ENCODE data around the gene CYB5R4.

The CYB5R4 gene

DNA sequence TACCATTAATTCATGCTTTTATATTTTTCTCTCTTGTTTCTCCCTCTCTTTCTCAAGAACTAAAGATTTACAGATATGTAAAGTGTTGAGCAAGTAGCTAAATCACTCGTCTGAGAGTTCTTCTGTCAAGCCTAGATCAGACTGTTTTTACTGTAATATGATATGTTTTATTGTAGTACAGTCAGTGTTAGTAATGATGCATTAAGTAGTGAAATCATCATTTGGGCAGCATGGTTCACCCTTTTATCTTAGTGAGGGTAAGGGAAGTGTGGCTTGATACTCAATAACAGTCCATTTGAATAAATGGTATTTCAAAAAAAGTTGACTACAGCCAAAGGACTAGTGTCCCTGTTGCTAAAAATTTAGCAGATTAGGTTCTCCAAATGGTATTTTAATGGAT is 9.2 kb downstream of the CYB5R4 start:
- H3K4me3 ChIP-seq (ENCODE audit: low read depth, low read length) = no peak overlapping the region
- CTCF ChIA-PET = interaction anchor here (1.4 kb wide), 1 partner anchor 9 kb away, joined by 3 read pairs; the partner anchor contains the start of gene CYB5R4
- POLR2A ChIA-PET = interaction anchor here (1.2 kb wide), 1 partner anchor 9 kb away, joined by 3 read pairs; no protein-coding TSS in a partner anchor
- no peak for DNase-seq (ENCODE audit: low read depth, low spot score)
- TF ChIP-seq, protein P1, sequence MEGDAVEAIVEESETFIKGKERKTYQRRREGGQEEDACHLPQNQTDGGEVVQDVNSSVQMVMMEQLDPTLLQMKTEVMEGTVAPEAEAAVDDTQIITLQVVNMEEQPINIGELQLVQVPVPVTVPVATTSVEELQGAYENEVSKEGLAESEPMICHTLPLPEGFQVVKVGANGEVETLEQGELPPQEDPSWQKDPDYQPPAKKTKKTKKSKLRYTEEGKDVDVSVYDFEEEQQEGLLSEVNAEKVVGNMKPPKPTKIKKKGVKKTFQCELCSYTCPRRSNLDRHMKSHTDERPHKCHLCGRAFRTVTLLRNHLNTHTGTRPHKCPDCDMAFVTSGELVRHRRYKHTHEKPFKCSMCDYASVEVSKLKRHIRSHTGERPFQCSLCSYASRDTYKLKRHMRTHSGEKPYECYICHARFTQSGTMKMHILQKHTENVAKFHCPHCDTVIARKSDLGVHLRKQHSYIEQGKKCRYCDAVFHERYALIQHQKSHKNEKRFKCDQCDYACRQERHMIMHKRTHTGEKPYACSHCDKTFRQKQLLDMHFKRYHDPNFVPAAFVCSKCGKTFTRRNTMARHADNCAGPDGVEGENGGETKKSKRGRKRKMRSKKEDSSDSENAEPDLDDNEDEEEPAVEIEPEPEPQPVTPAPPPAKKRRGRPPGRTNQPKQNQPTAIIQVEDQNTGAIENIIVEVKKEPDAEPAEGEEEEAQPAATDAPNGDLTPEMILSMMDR (IDR thresholded peaks at IDR 0.05; ENCODE audit: insufficient read depth, low read length, missing control alignments) = no peak

DNA sequence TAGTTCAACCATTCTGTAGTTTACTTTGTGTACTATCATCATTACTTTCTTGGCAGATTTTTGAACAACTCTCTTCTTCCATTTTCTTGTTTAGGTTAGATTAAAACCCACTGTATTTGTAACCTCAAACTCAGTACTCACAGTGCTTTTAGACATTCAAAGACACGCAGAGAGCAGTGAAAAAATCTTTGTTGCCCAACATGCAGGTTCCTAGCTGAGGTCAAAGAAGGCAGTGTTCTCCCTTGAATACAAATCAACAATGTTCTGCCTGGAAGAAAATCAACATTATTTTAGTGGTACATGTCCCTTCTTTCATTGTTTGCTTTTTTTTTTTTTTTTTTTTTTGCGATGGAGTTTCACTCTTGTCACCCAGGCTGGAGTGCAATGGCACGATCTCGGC is 11.2 kb downstream of the CYB5R4 start:
- ChIA-PET POLR2A (no interaction called here), CTCF (interaction anchor here (0.7 to 1.0 kb wide), 2 partner anchors 357 to 1321 kb away, joined by 3 to 4 read pairs; partner anchors contain the start of gene CEP162)

DNA sequence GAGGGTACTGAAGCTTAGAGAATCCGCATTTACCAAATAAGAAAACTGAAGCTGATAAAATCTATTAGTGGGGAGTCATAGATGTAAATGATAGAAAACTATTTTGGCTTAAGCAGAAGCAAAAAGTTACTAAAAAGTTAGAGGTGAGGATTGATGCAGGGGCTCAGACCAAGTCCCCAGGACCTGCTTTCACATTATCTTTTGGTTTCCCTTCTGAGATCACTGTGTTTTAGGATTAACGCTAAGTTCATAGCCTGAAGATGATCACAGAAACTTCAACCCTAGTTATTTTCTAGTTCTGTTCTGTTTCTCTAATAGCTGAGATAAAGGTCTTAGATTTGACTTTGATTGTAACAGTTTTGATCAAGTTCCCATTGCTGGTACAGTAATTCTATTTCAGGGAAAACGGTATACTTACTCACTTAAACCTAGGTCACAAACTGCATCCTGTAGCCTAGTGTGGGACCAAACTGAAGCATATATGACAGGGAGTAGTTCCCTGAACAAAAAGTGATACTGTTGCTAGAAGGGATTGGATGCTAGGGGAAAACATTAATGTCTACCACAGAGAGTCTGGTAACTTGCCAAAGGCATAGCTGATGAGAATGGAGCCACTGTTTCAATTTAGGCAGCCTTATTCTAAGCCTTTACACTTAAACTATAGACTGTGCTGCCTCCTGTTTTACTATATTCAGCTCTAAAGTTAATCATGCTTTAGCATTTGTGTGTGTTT is 13.1 kb downstream of the CYB5R4 start:
- ChIA-PET CTCF (interaction anchor here (0.9 to 2.8 kb wide), 4 partner anchors 9 to 349 kb away, joined by 3 to 12 read pairs (median 4); partner anchors contain the start of gene CYB5R4), POLR2A (no interaction called here)
- no peak overlapping the region for H3K4me3 ChIP-seq (ENCODE audit: low read depth, low read length)
- TF ChIP-seq, protein P1 (IDR thresholded peaks at IDR 0.05; ENCODE audit: insufficient read depth, low read length, missing control alignments) = no peak
- no peak for DNase-seq (ENCODE audit: low read depth, low spot score)

More for the DNA sequence above, 11.2 kb downstream of the CYB5R4 start:
- TF ChIP-seq, protein P1 (IDR thresholded peaks at IDR 0.05; ENCODE audit: insufficient read depth, low read length, missing control alignments) = no peak
- no peak for DNase-seq (ENCODE audit: low read depth, low spot score)
- H3K4me3 ChIP-seq (ENCODE audit: low read depth, low read length) = no peak overlapping the region

DNA sequence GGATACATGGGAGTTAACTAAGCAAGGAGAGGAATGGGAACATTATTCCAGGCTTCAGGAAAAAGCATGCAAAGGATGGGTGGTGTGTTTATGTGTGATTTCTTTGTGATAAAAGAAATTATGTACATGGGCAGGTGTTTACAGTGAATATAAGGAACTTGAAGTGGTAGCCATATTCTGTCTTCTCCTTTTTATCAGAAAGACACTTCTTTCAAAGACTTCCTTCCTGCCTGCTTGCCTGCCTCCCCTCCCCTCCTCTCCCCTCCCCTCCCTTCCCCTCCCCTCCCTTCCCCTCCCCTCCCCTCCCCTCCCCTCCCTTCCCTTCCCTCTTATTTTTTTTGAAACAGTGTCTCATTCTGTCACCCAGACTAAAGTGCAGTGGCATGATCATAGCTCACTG is 14.4 kb downstream of the CYB5R4 start:
- ChIA-PET CTCF (interaction anchor here (0.9 to 2.8 kb wide), 2 partner anchors 14 to 347 kb away, joined by 3 to 12 read pairs; partner anchors contain the start of gene CYB5R4), POLR2A (no interaction called here)
- H3K4me3 ChIP-seq (ENCODE audit: low read depth, low read length) = no peak overlapping the region
- DNase-seq (ENCODE audit: low read depth, low spot score) = no peak
- TF ChIP-seq, protein P1 (IDR thresholded peaks at IDR 0.05; ENCODE audit: insufficient read depth, low read length, missing control alignments) = no peak

DNA sequence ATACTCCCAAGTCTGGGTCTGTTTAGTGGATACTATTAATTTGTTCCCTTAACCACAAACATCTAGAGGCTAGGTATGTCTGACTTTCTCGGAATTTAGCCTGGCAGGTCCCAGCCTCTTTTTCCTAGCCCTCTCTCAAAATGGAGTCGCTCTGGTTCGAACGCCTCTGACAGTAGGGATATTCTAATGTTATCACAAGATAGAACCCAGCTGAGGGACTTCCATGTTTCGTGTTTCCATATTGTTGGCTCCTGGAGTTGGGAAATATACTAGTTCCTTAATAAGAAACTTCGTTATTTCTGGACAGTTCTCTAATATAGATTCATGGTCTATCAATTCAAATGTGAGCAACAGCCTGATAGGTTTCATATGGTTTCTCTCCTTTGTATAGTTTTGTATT is 16.4 kb downstream of the CYB5R4 start:
- DNase-seq (ENCODE audit: low read depth, low spot score) = no peak
- ChIA-PET CTCF (interaction anchor here (1.6 to 1.7 kb wide), 2 partner anchors 8 to 345 kb away, joined by 3 to 6 read pairs; no protein-coding TSS in a partner anchor), POLR2A (no interaction called here)
- TF ChIP-seq, protein P1 (IDR thresholded peaks at IDR 0.05; ENCODE audit: insufficient read depth, low read length, missing control alignments) = no peak
- H3K4me3 ChIP-seq (ENCODE audit: low read depth, low read length) = no peak overlapping the region

DNA sequence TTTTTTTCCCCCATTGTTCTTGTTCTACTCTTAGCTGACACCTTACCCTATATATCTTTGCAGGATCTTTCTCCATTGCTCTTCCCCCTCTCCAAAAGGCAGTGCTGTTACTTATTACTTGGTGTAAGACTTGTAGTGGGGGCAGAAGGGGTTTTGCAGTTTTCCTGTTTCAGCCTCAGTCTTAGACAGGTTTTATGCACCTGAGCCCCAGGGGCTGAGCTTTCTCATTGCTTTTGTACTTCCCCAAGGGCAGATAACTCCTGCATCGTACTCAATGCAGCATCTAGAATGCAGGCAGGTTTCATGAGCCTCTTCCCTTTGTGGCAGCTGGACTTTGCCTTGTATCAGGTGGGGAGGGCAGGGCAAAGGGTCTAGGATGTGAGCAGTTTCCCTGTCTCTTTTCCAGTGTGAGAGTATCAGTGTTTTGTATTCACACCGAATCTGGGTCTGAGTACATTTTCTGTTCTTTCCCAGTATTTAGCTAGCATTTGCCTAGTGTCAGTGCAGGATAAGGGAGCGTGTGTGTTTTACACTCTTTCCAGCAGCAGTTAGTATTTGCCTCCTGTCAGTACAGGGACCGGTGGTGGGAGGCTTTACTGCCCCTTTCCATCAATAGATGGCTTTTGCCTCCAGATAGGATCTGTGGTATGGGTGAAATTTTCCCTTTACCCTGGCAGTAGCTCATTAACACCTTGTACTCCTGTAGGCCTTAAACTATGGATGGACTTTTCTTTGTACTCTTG is 19.6 kb downstream of the CYB5R4 start:
- H3K4me3 ChIP-seq (ENCODE audit: low read depth, low read length) = no peak overlapping the region
- POLR2A ChIA-PET = no interaction called here
- TF ChIP-seq, protein P1 (IDR thresholded peaks at IDR 0.05; ENCODE audit: insufficient read depth, low read length, missing control alignments) = no peak
- CTCF ChIA-PET = interaction anchor here (1.5 to 1.9 kb wide), 2 partner anchors 342 to 349 kb away, joined by 6 to 9 read pairs; partner anchors contain the start of gene CEP162
- DNase-seq (ENCODE audit: low read depth, low spot score) = no peak

Measured in AG04449 (cell line).